ENCODE data around the gene ACOT7.

DNA sequence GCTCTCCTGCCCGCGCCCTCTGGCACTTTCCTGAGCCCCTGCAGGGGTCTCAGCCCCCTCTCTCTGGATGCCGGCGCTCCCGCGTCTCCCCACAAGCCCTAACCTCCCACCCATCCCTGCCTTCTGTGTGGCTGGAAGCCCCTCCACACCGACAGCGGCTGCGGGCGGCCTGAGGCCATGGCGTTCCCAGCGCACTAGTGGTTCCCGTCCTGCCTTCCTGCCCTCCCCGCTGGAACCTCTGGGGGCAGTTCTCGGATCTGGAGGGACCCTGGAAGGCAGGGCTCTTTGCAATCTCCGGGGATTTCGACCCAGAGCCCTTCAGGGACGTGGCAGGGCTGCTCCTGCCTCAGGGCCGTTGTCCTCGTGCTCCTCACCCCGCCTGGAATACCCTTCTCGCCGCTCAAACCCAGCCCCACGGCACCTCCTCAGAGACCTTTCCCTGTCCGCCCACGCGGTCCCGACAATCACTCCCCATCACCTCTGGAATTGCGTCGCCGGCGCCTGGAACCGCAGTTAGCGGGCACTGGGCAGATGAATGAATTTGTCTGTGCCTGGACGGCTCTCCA is 30.5 kb upstream of the ACOT7 start:
- no peak for TF ChIP-seq GABPA (IDR thresholded peaks at IDR 0.05; ENCODE audit: low read depth)
- TF ChIP-seq, protein P1, sequence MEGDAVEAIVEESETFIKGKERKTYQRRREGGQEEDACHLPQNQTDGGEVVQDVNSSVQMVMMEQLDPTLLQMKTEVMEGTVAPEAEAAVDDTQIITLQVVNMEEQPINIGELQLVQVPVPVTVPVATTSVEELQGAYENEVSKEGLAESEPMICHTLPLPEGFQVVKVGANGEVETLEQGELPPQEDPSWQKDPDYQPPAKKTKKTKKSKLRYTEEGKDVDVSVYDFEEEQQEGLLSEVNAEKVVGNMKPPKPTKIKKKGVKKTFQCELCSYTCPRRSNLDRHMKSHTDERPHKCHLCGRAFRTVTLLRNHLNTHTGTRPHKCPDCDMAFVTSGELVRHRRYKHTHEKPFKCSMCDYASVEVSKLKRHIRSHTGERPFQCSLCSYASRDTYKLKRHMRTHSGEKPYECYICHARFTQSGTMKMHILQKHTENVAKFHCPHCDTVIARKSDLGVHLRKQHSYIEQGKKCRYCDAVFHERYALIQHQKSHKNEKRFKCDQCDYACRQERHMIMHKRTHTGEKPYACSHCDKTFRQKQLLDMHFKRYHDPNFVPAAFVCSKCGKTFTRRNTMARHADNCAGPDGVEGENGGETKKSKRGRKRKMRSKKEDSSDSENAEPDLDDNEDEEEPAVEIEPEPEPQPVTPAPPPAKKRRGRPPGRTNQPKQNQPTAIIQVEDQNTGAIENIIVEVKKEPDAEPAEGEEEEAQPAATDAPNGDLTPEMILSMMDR (IDR thresholded peaks at IDR 0.05; ENCODE audit: insufficient read depth, low read length), result no peak
- no peak for TF ChIP-seq SPI1 (IDR thresholded peaks at IDR 0.05; ENCODE audit: borderline replicate concordance, low read depth)
- no peak for TF ChIP-seq POLR2AphosphoS5 (IDR thresholded peaks at IDR 0.05; ENCODE audit: low read depth)
- TF ChIP-seq, protein P2, sequence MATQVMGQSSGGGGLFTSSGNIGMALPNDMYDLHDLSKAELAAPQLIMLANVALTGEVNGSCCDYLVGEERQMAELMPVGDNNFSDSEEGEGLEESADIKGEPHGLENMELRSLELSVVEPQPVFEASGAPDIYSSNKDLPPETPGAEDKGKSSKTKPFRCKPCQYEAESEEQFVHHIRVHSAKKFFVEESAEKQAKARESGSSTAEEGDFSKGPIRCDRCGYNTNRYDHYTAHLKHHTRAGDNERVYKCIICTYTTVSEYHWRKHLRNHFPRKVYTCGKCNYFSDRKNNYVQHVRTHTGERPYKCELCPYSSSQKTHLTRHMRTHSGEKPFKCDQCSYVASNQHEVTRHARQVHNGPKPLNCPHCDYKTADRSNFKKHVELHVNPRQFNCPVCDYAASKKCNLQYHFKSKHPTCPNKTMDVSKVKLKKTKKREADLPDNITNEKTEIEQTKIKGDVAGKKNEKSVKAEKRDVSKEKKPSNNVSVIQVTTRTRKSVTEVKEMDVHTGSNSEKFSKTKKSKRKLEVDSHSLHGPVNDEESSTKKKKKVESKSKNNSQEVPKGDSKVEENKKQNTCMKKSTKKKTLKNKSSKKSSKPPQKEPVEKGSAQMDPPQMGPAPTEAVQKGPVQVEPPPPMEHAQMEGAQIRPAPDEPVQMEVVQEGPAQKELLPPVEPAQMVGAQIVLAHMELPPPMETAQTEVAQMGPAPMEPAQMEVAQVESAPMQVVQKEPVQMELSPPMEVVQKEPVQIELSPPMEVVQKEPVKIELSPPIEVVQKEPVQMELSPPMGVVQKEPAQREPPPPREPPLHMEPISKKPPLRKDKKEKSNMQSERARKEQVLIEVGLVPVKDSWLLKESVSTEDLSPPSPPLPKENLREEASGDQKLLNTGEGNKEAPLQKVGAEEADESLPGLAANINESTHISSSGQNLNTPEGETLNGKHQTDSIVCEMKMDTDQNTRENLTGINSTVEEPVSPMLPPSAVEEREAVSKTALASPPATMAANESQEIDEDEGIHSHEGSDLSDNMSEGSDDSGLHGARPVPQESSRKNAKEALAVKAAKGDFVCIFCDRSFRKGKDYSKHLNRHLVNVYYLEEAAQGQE (IDR thresholded peaks at IDR 0.05; ENCODE audit: insufficient replicate concordance, low read depth), result no peak

Measured in HL-60 (cell line).